Suprapubic skin (tissue), 4 donors: Measurements from ENCODE around the gene EMC9. TPM values are rescaled to one million over a fixed set of nuclear protein-coding genes. Genes with fewer than 3 reads are reported as not detected.

Source experiments
- DNase-seq, 2 donors: peaks; one replicate each; pipeline ENCODE4 v3.0.0-alpha.2; 2019; ENCODE audit warnings: low spot score in 2 of 2
- H3K27ac ChIP-seq: fragments of 200-600 bp; sonication (generic); one replicate; pipeline ENCODE4 v1.5.1; 2019
- H3K27me3 ChIP-seq: fragments of 200-600 bp; sonication (generic); one replicate; pipeline ENCODE4 v1.5.1; 2019
- H3K36me3 ChIP-seq: fragments of 200-600 bp; sonication (generic); one replicate; pipeline ENCODE4 v1.5.1; 2019
- H3K4me1 ChIP-seq: fragments of 200-600 bp; sonication (generic); one replicate; pipeline ENCODE4 v1.5.1; 2019
- H3K4me3 ChIP-seq: fragments of 200-600 bp; sonication (generic); one replicate; pipeline ENCODE4 v1.5.1; 2019; ENCODE audit warnings: mild to moderate bottlenecking
- H3K9me3 ChIP-seq: fragments of 200-600 bp; sonication (generic); one replicate; pipeline ENCODE4 v1.5.1; 2019
- EP300 ChIP-seq: sonication (generic); formaldehyde crosslinking; IDR thresholded peaks from one replicate; pipeline ENCODE4 v1.6.1; 2017; ENCODE audit warnings: antibody characterized with exemption
- POLR2A ChIP-seq, 2 donors: fragments of 450-650 bp; IDR thresholded peaks; one replicate each; pipeline ENCODE4 v1.6.1; 2017; ENCODE audit warnings: antibody characterized with exemption in 2 of 2, mild to moderate bottlenecking in 2 of 2, moderate library complexity in 2 of 2
- POLR2AphosphoS5 ChIP-seq, 3 donors: sonication (generic); formaldehyde crosslinking; IDR thresholded peaks; one replicate each; pipeline ENCODE4 v1.6.1; 2017; ENCODE audit warnings: antibody characterized with exemption in 3 of 3
- WGBS: methylation state at CpG from one replicate; pipeline ENCODE4 v1.1.5; 2018; 5-methylcytosine and 5-hydroxymethylcytosine counted together
- total RNA-seq, 4 donors: library from RNA; depleted of rRNA; stranded (reverse); fragments of >200 nt; gene quantifications; one replicate each; pipeline ENCODE4 v1.1.0, GENCODE V29; 2016
- TF ChIP-seq, protein P1 (sequence below), 2 donors: fragments of 200-600 bp in 1 of 2; fragments of 450-650 bp in 1 of 2; sonication (generic) in 1 of 2; IDR thresholded peaks; one replicate each; pipeline ENCODE4 v1.5.1; 2016 to 2019; ENCODE audit warnings: antibody characterized with exemption in 2 of 2, mild to moderate bottlenecking in 1 of 2, moderate library complexity in 1 of 2

The EMC9 gene
- total RNA-seq, 4 donors from 2014 or later, result 10.9 to 22.0 (median 14.1) TPM

DNA sequence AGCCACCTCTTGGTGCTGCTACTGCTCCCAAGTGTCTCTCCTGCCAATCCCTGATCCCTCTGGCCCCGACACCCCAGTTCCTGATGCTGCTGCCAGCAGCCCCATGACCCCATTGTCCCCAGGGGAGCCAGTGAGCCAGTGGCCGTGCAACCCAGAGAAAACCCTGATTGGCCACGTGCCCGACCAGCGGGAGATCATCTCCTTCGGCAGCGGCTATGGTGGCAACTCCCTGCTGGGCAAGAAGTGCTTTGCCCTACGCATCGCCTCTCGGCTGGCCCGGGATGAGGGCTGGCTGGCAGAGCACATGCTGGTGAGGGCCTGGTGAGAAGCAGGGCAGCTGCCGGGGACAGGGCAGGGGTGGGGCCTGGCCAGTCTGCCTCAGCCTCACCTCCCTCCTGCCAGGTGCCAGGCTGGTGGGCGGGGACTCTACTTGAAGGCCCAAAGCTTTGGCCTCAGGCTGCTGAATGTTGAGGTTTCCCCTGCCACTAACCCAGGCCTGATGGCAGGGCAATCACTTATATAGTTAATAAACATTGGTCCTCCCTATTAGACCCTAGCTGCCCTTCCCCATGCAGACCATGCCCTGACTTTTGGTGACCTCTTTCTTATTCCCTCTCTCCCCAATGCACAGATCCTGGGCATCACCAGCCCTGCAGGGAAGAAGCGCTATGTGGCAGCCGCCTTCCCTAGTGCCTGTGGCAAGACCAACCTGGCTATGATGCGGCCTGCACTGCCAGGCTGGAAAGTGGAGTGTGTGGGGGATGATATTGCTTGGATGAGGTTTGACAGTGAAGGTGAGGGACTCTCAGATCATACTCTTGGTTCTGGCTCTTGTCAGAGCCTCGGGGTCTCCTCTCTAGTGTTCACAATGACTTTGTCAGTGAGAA is 42.2 kb downstream of the EMC9 start:
- Histone ChIP-seq H3K27me3 (no peaks in the 10 kb centered on the region), H3K4me3 (no peak overlapping the region), H3K36me3 (peaks cover 35% of the 10 kb centered on the region), H3K27ac (no peak overlapping the region), H3K9me3 (no peaks in the 10 kb centered on the region), H3K4me1 (peaks cover 14% of the 10 kb centered on the region)
- 73% methylated on average over 8 of the region's 17 CpGs for WGBS
- TF ChIP-seq, protein P1, sequence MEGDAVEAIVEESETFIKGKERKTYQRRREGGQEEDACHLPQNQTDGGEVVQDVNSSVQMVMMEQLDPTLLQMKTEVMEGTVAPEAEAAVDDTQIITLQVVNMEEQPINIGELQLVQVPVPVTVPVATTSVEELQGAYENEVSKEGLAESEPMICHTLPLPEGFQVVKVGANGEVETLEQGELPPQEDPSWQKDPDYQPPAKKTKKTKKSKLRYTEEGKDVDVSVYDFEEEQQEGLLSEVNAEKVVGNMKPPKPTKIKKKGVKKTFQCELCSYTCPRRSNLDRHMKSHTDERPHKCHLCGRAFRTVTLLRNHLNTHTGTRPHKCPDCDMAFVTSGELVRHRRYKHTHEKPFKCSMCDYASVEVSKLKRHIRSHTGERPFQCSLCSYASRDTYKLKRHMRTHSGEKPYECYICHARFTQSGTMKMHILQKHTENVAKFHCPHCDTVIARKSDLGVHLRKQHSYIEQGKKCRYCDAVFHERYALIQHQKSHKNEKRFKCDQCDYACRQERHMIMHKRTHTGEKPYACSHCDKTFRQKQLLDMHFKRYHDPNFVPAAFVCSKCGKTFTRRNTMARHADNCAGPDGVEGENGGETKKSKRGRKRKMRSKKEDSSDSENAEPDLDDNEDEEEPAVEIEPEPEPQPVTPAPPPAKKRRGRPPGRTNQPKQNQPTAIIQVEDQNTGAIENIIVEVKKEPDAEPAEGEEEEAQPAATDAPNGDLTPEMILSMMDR (IDR thresholded peaks at IDR 0.05), result no peak
- TF ChIP-seq POLR2A (IDR thresholded peaks at IDR 0.05), result no peak
- no peak for TF ChIP-seq EP300
- no peak for TF ChIP-seq POLR2AphosphoS5 (IDR thresholded peaks at IDR 0.05)
- DNase-seq, result no peak

DNA sequence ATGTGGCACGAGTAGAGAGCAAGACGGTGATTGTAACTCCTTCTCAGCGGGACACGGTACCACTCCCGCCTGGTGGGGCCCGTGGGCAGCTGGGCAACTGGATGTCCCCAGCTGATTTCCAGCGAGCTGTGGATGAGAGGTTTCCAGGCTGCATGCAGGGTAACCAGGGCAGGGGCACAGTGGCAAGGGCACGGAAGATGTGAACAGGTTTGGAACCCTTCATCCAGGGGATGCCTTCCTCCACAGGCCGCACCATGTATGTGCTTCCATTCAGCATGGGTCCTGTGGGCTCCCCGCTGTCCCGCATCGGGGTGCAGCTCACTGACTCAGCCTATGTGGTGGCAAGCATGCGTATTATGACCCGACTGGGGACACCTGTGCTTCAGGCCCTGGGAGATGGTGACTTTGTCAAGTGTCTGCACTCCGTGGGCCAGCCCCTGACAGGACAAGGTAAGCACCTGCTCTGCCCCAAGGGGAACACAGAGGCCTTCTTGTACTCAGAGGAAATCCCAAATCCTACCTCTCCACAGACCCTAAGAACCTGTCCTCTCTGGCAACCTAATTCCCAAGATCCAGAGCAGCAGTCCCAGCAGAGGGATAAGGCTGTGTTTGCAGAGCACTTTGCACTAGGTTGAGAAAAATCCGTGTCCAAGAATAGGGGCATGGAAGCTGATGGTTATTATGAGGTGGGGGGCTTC is 43.0 kb downstream of the EMC9 start:
- no peaks in the 10 kb centered on the region for H3K27me3 ChIP-seq
- TF ChIP-seq, protein P1 (IDR thresholded peaks at IDR 0.05), result no peak
- TF ChIP-seq POLR2AphosphoS5 (IDR thresholded peaks at IDR 0.05) (no peak), POLR2A (IDR thresholded peaks at IDR 0.05) (no peak)
- peaks cover 20% of the 10 kb centered on the region for H3K4me1 ChIP-seq
- H3K27ac ChIP-seq, result no peak overlapping the region
- H3K36me3 ChIP-seq, result peaks cover 33% of the 10 kb centered on the region
- no peak overlapping the region for H3K4me3 ChIP-seq
- DNase-seq, result no peak
- no peaks in the 10 kb centered on the region for H3K9me3 ChIP-seq
- 91% methylated on average over 12 of the region's 16 CpGs for WGBS

DNA sequence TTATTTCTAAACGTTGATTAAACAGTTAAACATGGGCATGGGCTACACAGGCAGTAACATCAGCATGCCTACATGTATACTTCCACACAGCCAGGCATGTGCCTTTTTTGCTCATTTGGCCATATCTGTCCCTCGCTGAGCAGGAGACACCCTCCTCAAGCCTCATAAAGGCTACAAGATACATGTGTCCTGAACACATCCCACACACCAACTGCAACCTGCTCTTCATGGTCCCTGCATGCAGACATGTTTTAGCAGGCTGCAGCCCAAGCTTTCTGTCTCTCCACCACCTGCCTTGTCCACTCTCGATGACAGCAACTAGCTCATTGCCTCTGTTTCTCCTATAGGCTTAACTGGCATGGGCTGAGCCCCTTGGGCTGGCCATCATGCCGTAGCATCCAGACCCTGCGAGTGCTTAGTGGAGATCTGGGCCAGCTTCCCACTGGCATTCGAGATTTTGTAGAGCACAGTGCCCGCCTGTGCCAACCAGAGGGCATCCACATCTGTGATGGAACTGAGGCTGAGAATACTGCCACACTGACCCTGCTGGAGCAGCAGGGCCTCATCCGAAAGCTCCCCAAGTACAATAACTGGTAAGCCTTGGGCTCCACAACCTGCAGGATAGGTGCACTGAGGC is 44.7 kb downstream of the EMC9 start:
- DNase-seq, result no peak
- H3K4me3 ChIP-seq, result no peak overlapping the region
- H3K9me3 ChIP-seq, result no peaks in the 10 kb centered on the region
- WGBS, result 90% methylated on average over 8 of the region's 8 CpGs
- H3K27ac ChIP-seq, result no peak overlapping the region
- TF ChIP-seq POLR2AphosphoS5 (IDR thresholded peaks at IDR 0.05), result no peak
- no peak for TF ChIP-seq EP300
- TF ChIP-seq, protein P1 (IDR thresholded peaks at IDR 0.05), result no peak
- TF ChIP-seq POLR2A (IDR thresholded peaks at IDR 0.05), result no peak
- peaks cover 35% of the 10 kb centered on the region for H3K4me1 ChIP-seq
- H3K36me3 ChIP-seq, result peaks cover 24% of the 10 kb centered on the region
- no peaks in the 10 kb centered on the region for H3K27me3 ChIP-seq

DNA sequence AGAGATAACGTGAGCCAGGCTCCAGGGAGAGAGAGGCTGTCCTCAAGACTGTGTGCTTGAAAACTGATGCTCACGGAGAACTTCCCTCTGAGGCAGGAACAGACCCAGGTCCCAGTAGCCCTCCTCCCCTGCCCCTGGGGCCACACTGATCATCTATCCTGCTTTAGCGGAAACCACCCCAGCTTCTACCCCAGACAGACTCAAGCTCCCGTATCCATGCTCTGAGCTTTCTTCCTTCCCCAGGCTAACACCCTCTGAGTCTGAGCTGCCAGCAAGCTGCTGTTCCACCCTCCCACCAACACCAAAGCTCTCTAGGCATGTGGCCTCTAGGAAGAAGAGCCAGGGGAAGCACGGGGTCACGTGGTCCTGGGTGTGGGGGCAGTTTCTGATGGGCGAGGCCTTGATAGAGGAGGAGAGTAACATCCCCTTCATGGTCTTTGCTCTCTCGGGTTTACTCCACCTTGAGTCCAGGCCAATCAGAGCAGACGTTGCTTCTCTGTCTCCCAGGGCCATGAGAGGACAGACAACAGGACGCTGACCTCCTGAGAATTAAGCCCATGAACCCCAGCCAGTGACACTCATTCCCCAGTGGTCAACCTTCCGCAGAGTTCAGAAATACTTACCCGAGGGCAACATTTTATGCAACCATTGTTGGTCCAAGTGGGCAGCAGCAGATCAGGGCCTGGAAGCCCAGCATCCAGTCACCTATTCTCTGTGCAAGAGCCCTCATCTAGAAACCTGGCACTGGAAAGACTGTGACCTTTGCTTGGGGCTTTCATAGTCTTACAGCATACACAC is 45.9 kb downstream of the EMC9 start:
- DNase-seq, result peak in 1 of 2 donors; percentile 81
- 50% methylated on average over 11 of the region's 12 CpGs for WGBS
- peak overlapping the region; percentile 94 for H3K27ac ChIP-seq
- TF ChIP-seq POLR2AphosphoS5 (IDR thresholded peaks at IDR 0.05) (no peak), EP300 (no peak), POLR2A (IDR thresholded peaks at IDR 0.05) (no peak)
- TF ChIP-seq, protein P1 (IDR thresholded peaks at IDR 0.05), result no peak
- peak overlapping the region; percentile 97 for H3K4me3 ChIP-seq
- no peaks in the 10 kb centered on the region for H3K9me3 ChIP-seq
- peaks cover 23% of the 10 kb centered on the region for H3K36me3 ChIP-seq
- no peaks in the 10 kb centered on the region for H3K27me3 ChIP-seq
- peaks cover 35% of the 10 kb centered on the region for H3K4me1 ChIP-seq
